H9 (cell line): ENCODE measurements around the gene HOOK2. TPM values are rescaled to one million over a fixed set of nuclear protein-coding genes. Genes with fewer than 3 reads are reported as not detected.

ENCODE experiments used
- DNase-seq: peaks from one replicate; pipeline ENCODE4 v3.0.0-alpha.2; 2017
- H2AFZ ChIP-seq: one replicate; pipeline ENCODE4 v1.6.1; 2013; ENCODE audit warnings: mild to moderate bottlenecking, low read length, control low read depth, moderate library complexity
- H2AK5ac ChIP-seq: 2 replicates; pipeline ENCODE4 v1.6.1; 2013; ENCODE audit warnings: low read length, control low read depth, mixed read lengths; ENCODE audit not compliant: insufficient read length
- H2BK120ac ChIP-seq: one replicate; pipeline ENCODE4 v1.6.1; 2013; ENCODE audit warnings: low read depth, mild to moderate bottlenecking, low read length, control low read depth, inconsistent platforms; ENCODE audit not compliant: poor library complexity, severe bottlenecking
- H2BK12ac ChIP-seq: 2 replicates; pipeline ENCODE4 v1.6.1; 2013; ENCODE audit warnings: low read length, control low read depth, mixed read lengths, low read depth; ENCODE audit not compliant: insufficient read length
- H2BK15ac ChIP-seq: 2 replicates; pipeline ENCODE4 v1.6.1; 2013; ENCODE audit warnings: low read depth, low read length, control low read depth
- H2BK20ac ChIP-seq: one replicate; pipeline ENCODE4 v1.6.1; 2013; ENCODE audit warnings: low read depth, mild to moderate bottlenecking, low read length, control low read depth, inconsistent platforms; ENCODE audit not compliant: poor library complexity, severe bottlenecking
- H2BK5ac ChIP-seq: 2 replicates; pipeline ENCODE4 v1.6.1; 2013; ENCODE audit warnings: low read length, control low read depth, mixed read lengths; ENCODE audit not compliant: insufficient read length
- H3K14ac ChIP-seq: 2 replicates; pipeline ENCODE4 v1.6.1; 2013; ENCODE audit warnings: low read length, control low read depth; ENCODE audit not compliant: insufficient read depth
- H3K18ac ChIP-seq: 2 replicates; pipeline ENCODE4 v1.6.1; 2013; ENCODE audit warnings: low read depth, mild to moderate bottlenecking, mixed read lengths, low read length, control low read depth; ENCODE audit not compliant: insufficient read length
- H3K23ac ChIP-seq: 2 replicates; pipeline ENCODE4 v1.6.1; 2013; ENCODE audit warnings: low read length, control low read depth, mixed read lengths, low read depth; ENCODE audit not compliant: insufficient read length
- H3K23me2 ChIP-seq: 2 replicates; pipeline ENCODE4 v1.6.1; 2013; ENCODE audit warnings: low read depth, mild to moderate bottlenecking, mixed read lengths, low read length, control low read depth; ENCODE audit not compliant: insufficient read length, poor library complexity, severe bottlenecking
- H3K27ac ChIP-seq: 2 replicates; pipeline ENCODE4 v1.5.1; 2013; ENCODE audit warnings: low read length, control low read depth, mixed read lengths, low read depth; ENCODE audit not compliant: insufficient read length
- H3K27me3 ChIP-seq: 2 replicates; pipeline ENCODE4 v1.6.1; 2013; ENCODE audit warnings: low read length, control low read depth, inconsistent platforms; ENCODE audit not compliant: insufficient read depth
- H3K4ac ChIP-seq: 2 replicates; pipeline ENCODE4 v1.6.1; 2013; ENCODE audit warnings: low read depth, mild to moderate bottlenecking, control low read depth, inconsistent platforms, low read length, moderate library complexity
- H3K4me1 ChIP-seq: 2 replicates; pipeline ENCODE4 v1.6.1; 2013; ENCODE audit warnings: low read length, control low read depth, inconsistent platforms; ENCODE audit not compliant: insufficient read depth
- H3K4me2 ChIP-seq: 2 replicates; pipeline ENCODE4 v1.6.1; 2013; ENCODE audit warnings: low read length, control low read depth, mixed read lengths; ENCODE audit not compliant: insufficient read length, insufficient read depth
- H3K56ac ChIP-seq: 2 replicates; pipeline ENCODE4 v1.6.1; 2013; ENCODE audit warnings: low read depth, mild to moderate bottlenecking, mixed read lengths, low read length, control low read depth; ENCODE audit not compliant: insufficient read length
- H3K79me1 ChIP-seq: 2 replicates; pipeline ENCODE4 v1.6.1; 2013; ENCODE audit warnings: low read depth, mild to moderate bottlenecking, moderate library complexity, low read length, control low read depth, inconsistent platforms; ENCODE audit not compliant: insufficient read depth, poor library complexity, severe bottlenecking
- H3K79me2 ChIP-seq: 2 replicates; pipeline ENCODE4 v1.6.1; 2013; ENCODE audit warnings: low read length, control low read depth, inconsistent platforms; ENCODE audit not compliant: insufficient read depth
- H3K9ac ChIP-seq: 2 replicates; pipeline ENCODE4 v1.6.1; 2013; ENCODE audit warnings: low read length, control low read depth, mixed read lengths; ENCODE audit not compliant: insufficient read length; ENCODE audit errors: extremely low read depth
- H3K9me3 ChIP-seq: one replicate; pipeline ENCODE4 v1.6.1; 2013; ENCODE audit warnings: low read depth, low read length, inconsistent platforms; ENCODE audit not compliant: control insufficient read depth
- H3T11ph ChIP-seq: one replicate; pipeline ENCODE4 v1.6.1; 2013; ENCODE audit warnings: mild to moderate bottlenecking, low read length, control low read depth, inconsistent platforms
- H4K20me1 ChIP-seq: one replicate; pipeline ENCODE4 v1.6.1; 2013; ENCODE audit not compliant: control insufficient read depth, insufficient read length, insufficient read depth
- H4K5ac ChIP-seq: 2 replicates; pipeline ENCODE4 v1.6.1; 2013; ENCODE audit warnings: low read depth, mild to moderate bottlenecking, mixed read lengths, low read length, control low read depth; ENCODE audit not compliant: insufficient read length
- H4K8ac ChIP-seq: replicated peaks from 2 replicates; pipeline ENCODE4 v1.6.1; 2013; ENCODE audit warnings: low read length, control low read depth, mixed read lengths, low read depth; ENCODE audit not compliant: insufficient read length
- H4K91ac ChIP-seq: 2 replicates; pipeline ENCODE4 v1.6.1; 2013; ENCODE audit warnings: low read depth, mild to moderate bottlenecking, moderate library complexity, mixed read lengths, low read length, control low read depth; ENCODE audit not compliant: insufficient read length
- H3K27ac Mint-ChIP-seq, 3 experiments: 2 replicates in 2 of 3; 3 replicates in 1 of 3; pipeline ENCODE4 v1.8.0; 2020 to 2021; ENCODE audit warnings: mixed read lengths in 3 of 3, mild to moderate bottlenecking in 1 of 3, moderate library complexity in 1 of 3
- H3K27me3 Mint-ChIP-seq: 2 replicates; pipeline ENCODE4 v1.8.0; 2021; ENCODE audit warnings: low read depth, mild to moderate bottlenecking, moderate library complexity, mixed read lengths
- H3K36me3 Mint-ChIP-seq, 3 experiments: 2 replicates in 2 of 3; 3 replicates in 1 of 3; pipeline ENCODE4 v1.8.0; 2020 to 2021; ENCODE audit warnings: low read depth in 3 of 3, mixed read lengths in 3 of 3; ENCODE audit not compliant: insufficient read depth in 1 of 3
- H3K4me1 Mint-ChIP-seq, 2 experiments: 2 replicates each; pipeline ENCODE4 v1.8.0; 2020; ENCODE audit warnings: mixed read lengths in 2 of 2
- H3K4me3 Mint-ChIP-seq, 2 experiments: 2 replicates in 1 of 2; 3 replicates in 1 of 2; pipeline ENCODE4 v1.8.0; 2020 to 2021; ENCODE audit warnings: mild to moderate bottlenecking in 2 of 2, mixed read lengths in 2 of 2, moderate library complexity in 1 of 2
- H3K9me3 Mint-ChIP-seq, 2 experiments: 2 replicates in 1 of 2; 3 replicates in 1 of 2; pipeline ENCODE4 v1.8.0; 2020; ENCODE audit warnings: mild to moderate bottlenecking in 2 of 2, mixed read lengths in 2 of 2, moderate library complexity in 1 of 2
- WGBS: extraction: QIAGEN DNeasy Blood & Tissue Kit; methylation state at CpG from one replicate; pipeline ENCODE4 v1.1.7; 2013; ENCODE audit warnings: missing lambda C conversion rate, low lambda C conversion rate, mixed read lengths; ENCODE audit not compliant: insufficient read length; ENCODE audit errors: extremely low coverage; 5-methylcytosine and 5-hydroxymethylcytosine counted together
- total RNA-seq: library from RNA; stranded (reverse); gene quantifications from 2 replicates; pipeline ENCODE4 v1.2.1, GENCODE V29; 2021
- TF ChIP-seq, protein P1 (sequence below): fragments of 200-600 bp; sonication (generic); conservative IDR thresholded peaks from 3 replicates; pipeline ENCODE4 v1.8.0; 2021; ENCODE audit warnings: antibody characterized with exemption, mild to moderate bottlenecking

The HOOK2 gene
- total RNA-seq, 1 experiment from 2014 or later = 64.7 TPM

DNA sequence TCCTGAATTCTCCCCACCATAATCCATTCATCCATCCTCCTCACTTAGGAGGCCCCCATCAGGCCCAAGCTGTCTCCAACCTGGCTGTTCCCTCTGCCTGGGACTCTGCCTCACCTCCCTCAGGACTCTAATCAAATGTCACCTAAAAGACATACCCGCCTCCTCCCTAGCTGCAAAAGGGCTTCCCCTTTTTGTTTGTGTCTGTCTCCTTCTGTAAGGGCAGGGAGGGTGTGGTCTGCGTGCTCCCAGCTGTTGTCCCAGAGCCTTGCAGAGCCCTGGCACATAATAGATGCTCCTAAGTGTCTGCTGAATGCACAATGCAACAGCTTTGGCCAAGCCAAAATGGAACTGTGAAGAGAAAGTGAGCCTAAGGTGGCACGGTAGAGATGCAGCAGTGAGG, 45.3 kb downstream of the HOOK2 start:
- Histone ChIP-seq H3K27ac (no peak overlapping the region), H2BK120ac (no peak overlapping the region), H2BK15ac (no peak overlapping the region), H3K56ac (no peak overlapping the region), H3K23ac (no peak overlapping the region), H4K8ac (no peak overlapping the region), H3K18ac (no peak overlapping the region), H3T11ph (no peak overlapping the region), H3K9ac (no peak overlapping the region), H3K79me1 (peaks cover 3% of the 10 kb centered on the region), H3K23me2 (peaks cover 6% of the 10 kb centered on the region), H3K9me3 (no peaks in the 10 kb centered on the region), H2BK20ac (no peak overlapping the region), H2AFZ (no peak overlapping the region), H4K20me1 (no peaks in the 10 kb centered on the region), H2AK5ac (no peak overlapping the region), H3K4me2 (no peak overlapping the region), H2BK5ac (no peak overlapping the region), H3K14ac (no peak overlapping the region), H2BK12ac (no peak overlapping the region), H3K27me3 (no peaks in the 10 kb centered on the region), H3K4me1 (no peaks in the 10 kb centered on the region), H3K79me2 (peaks cover 19% of the 10 kb centered on the region), H4K5ac (no peak overlapping the region), H3K4ac (no peak overlapping the region), H4K91ac (no peak overlapping the region)
- DNase-seq = no peak
- TF ChIP-seq, protein P1, sequence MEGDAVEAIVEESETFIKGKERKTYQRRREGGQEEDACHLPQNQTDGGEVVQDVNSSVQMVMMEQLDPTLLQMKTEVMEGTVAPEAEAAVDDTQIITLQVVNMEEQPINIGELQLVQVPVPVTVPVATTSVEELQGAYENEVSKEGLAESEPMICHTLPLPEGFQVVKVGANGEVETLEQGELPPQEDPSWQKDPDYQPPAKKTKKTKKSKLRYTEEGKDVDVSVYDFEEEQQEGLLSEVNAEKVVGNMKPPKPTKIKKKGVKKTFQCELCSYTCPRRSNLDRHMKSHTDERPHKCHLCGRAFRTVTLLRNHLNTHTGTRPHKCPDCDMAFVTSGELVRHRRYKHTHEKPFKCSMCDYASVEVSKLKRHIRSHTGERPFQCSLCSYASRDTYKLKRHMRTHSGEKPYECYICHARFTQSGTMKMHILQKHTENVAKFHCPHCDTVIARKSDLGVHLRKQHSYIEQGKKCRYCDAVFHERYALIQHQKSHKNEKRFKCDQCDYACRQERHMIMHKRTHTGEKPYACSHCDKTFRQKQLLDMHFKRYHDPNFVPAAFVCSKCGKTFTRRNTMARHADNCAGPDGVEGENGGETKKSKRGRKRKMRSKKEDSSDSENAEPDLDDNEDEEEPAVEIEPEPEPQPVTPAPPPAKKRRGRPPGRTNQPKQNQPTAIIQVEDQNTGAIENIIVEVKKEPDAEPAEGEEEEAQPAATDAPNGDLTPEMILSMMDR = no peak
- Mint-ChIP-seq H3K4me1 (peaks cover 12 to 24% of the 10 kb centered on the region in 2 experiments), H3K4me3 (no peak overlapping the region), H3K9me3 (no peaks in the 10 kb centered on the region), H3K27ac (no peak overlapping the region; a peak in 1 of 7 replicates), H3K36me3 (peaks cover 23 to 46% (median 30%) of the 10 kb centered on the region in 3 experiments), H3K27me3 (peaks cover 2% of the 10 kb centered on the region)
- WGBS = no CpG with 5 or more reads among the region's 3 CpGs
